Measurements from ENCODE around the gene HDHD5.

Gene HDHD5

DNA sequence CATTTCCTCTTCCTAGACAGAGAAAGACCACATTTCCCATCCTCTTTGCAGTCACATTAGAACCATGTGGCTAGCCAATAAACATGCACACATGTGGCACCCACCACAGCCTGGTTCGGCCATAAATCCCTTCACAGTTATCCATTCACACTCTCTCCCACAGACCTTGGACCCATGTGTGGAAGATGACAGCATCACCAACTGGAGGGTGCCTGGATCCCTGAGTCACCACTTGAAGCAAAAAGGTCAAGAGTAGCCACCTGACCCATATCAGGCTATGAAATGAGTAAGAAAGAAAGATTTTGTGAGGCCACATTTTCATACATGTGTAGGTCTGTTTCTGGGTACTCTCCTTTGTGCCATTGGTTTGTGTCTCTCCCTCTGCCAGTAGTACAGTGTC, 28.9 kb downstream of the HDHD5 start:
- no peak for DNase-seq (ENCODE audit: low spot score)
- TF ChIP-seq, protein P1, sequence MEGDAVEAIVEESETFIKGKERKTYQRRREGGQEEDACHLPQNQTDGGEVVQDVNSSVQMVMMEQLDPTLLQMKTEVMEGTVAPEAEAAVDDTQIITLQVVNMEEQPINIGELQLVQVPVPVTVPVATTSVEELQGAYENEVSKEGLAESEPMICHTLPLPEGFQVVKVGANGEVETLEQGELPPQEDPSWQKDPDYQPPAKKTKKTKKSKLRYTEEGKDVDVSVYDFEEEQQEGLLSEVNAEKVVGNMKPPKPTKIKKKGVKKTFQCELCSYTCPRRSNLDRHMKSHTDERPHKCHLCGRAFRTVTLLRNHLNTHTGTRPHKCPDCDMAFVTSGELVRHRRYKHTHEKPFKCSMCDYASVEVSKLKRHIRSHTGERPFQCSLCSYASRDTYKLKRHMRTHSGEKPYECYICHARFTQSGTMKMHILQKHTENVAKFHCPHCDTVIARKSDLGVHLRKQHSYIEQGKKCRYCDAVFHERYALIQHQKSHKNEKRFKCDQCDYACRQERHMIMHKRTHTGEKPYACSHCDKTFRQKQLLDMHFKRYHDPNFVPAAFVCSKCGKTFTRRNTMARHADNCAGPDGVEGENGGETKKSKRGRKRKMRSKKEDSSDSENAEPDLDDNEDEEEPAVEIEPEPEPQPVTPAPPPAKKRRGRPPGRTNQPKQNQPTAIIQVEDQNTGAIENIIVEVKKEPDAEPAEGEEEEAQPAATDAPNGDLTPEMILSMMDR (IDR thresholded peaks at IDR 0.05; ENCODE audit: extremely low read depth, insufficient read depth, missing control alignments): no peak
- in situ Hi-C loops (cut with MboI; ENCODE audit: low pct_unique_long_range_greater_than_20kb, low sequenced_read_pairs, unreplicated experiment): no loop called here

DNA sequence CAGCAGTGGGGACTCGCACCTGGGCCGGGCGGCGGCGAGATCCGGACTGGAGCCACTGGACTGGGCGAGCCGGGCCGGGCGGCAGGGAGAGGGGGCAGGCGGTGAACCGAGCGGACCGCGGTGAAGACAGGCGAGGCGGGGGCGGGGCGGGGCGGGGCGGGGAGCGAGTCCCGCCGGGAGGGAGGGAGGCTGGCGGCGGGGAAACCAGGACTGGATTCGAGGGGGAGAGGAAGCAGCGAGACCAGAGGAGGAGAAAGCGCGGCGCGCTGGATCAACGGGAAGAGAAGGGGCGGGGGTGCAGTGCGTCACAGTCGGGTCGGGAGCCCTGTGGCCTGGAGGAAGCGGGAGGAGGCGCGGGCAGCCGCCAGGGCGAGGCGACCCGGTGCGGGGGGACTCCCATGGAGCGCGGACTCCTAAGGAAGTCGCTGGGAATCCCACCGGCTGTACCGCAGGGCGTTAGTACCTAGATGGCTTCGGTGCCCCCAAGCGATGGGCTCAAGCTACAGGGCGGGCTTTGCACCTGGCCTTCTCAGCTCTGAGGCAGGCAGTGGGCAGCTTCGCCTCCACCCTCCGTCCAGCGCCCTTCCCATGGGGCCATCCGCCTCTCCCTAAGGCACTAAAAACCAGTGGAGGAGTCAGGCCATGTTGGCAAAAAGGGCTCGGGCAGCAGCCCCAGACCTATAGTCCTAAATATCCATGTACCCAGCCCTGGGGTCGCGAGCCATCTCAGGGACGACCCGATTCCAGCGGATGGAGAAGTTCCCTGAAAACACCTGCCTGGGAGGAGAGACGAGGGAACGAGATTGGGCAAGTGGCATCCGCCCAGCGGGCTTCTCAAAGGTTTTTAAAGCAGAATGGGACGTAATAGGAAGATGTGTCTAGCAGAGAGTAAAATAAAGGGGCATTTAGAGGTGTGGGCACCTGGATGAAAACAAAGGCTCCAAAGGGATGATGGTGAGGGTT, 37.6 kb downstream of the HDHD5 start, which contains the start of gene TMEM121B:
Gene TMEM121B, minus strand, starts transcription at position 128 of the 963 bp plus-strand sequence. CDS start 233 bp downstream, outside the sequence.
- in situ Hi-C loops (cut with MboI; ENCODE audit: low pct_unique_long_range_greater_than_20kb, low sequenced_read_pairs, unreplicated experiment): no loop called here

GRCh38 chr22:17120711-17121232, 38.3 kb downstream of the HDHD5 start:
- in situ Hi-C loops (cut with MboI; ENCODE audit: low pct_unique_long_range_greater_than_20kb, low sequenced_read_pairs, unreplicated experiment): no loop called here
- TF ChIP-seq, protein P1 (IDR thresholded peaks at IDR 0.05; ENCODE audit: extremely low read depth, insufficient read depth, missing control alignments): no peak
- no peak for DNase-seq (ENCODE audit: low spot score)

More for the DNA sequence above, 37.6 kb downstream of the HDHD5 start, which contains the start of gene TMEM121B:
- no peak for DNase-seq (ENCODE audit: low spot score)
- TF ChIP-seq, protein P1 (IDR thresholded peaks at IDR 0.05; ENCODE audit: extremely low read depth, insufficient read depth, missing control alignments): no peak

GRCh38 chr22:17120281-17120680, 38.8 kb downstream of the HDHD5 start:
- DNase-seq (ENCODE audit: low spot score): peak; percentile 81

GRCh38 chr22:17119481-17120202, 39.4 kb downstream of the HDHD5 start:
- in situ Hi-C loops (cut with MboI; ENCODE audit: low pct_unique_long_range_greater_than_20kb, low sequenced_read_pairs, unreplicated experiment): no loop called here
- DNase-seq (ENCODE audit: low spot score): no peak
- TF ChIP-seq, protein P1 (IDR thresholded peaks at IDR 0.05; ENCODE audit: extremely low read depth, insufficient read depth, missing control alignments): peak; percentile 30

More at GRCh38 chr22:17120281-17120680, 38.8 kb downstream of the HDHD5 start:
- TF ChIP-seq, protein P1 (IDR thresholded peaks at IDR 0.05; ENCODE audit: extremely low read depth, insufficient read depth, missing control alignments): no peak
- in situ Hi-C loops (cut with MboI; ENCODE audit: low pct_unique_long_range_greater_than_20kb, low sequenced_read_pairs, unreplicated experiment): no loop called here

GRCh38 chr22:17118342-17118741, 40.7 kb downstream of the HDHD5 start:
- no peak for DNase-seq (ENCODE audit: low spot score)
- in situ Hi-C loops (cut with MboI; ENCODE audit: low pct_unique_long_range_greater_than_20kb, low sequenced_read_pairs, unreplicated experiment): no loop called here
- TF ChIP-seq, protein P1 (IDR thresholded peaks at IDR 0.05; ENCODE audit: extremely low read depth, insufficient read depth, missing control alignments): no peak
